ENCODE data around the gene SCYGR6. TPM values are rescaled to one million over a fixed set of nuclear protein-coding genes. Genes with fewer than 3 reads are reported as not detected.
"Not testable (repeated sequence)": the region's sequence is repeated elsewhere in the genome, so short reads cannot be mapped to it uniquely, and the experiment has no call there.

The SCYGR6 gene
- total RNA-seq, 1 experiment from 2014 or later = not detected

DNA sequence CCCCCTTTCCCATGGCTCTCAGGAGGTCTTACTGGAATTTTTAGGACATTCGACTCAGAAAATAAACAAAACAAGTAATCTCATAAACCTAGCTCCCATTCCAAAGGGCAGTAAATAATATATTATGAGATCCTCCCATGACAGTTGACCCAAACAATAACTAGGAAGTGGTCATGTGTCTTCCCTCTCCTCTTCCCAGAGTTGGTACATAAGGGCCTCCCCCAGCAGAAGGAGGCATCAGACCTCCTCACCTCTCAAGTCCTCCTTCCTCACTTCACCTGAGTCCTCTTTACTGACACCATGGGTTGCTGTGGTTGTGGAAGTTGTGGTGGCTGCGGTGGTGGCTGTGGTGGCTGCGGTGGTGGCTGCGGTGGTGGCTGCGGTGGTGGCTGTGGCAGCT, 3.5 kb upstream of the SCYGR6 start, which contains the start of gene SCYGR7:
SCYGR7 (plus strand) TSS at position 301 of the 400 bp plus-strand sequence; CDS start at position 301, 0 bp downstream.
- Mint-ChIP-seq H3K4me1 (no peaks in the 10 kb centered on the region), H3K4me3 (no peak within 1 kb of the TSS), H3K36me3 (no peaks in the 10 kb centered on the region), H3K27me3 (ENCODE audit: low read depth) (no peaks in the 10 kb centered on the region), H3K27ac (no peak within 1 kb of the TSS), H3K9me3 (no peaks in the 10 kb centered on the region)
- TF ChIP-seq ATF1 (CRISPR knock-in tag; IDR thresholded peaks at IDR 0.05) = no peak
- TF ChIP-seq GRHL2 (CRISPR knock-in tag; IDR thresholded peaks at IDR 0.05; ENCODE audit: insufficient replicate concordance, severe bottlenecking) = no peak
- no peak for TF ChIP-seq PRRX2 (CRISPR knock-in tag; IDR thresholded peaks at IDR 0.05)
- TF ChIP-seq ZNF263 (CRISPR knock-in tag; IDR thresholded peaks at IDR 0.05; ENCODE audit: low read depth) = no peak
- no peak for TF ChIP-seq MLX (CRISPR knock-in tag; IDR thresholded peaks at IDR 0.05)
- TF ChIP-seq CTCF (IDR thresholded peaks at IDR 0.05) = no peak
- TF ChIP-seq ZNF317 (CRISPR knock-in tag; IDR thresholded peaks at IDR 0.05; ENCODE audit: borderline replicate concordance, low read depth) = no peak
- no peak for TF ChIP-seq ZBTB21 (CRISPR knock-in tag; IDR thresholded peaks at IDR 0.05; ENCODE audit: borderline replicate concordance)
- TF ChIP-seq ZNF121 (CRISPR knock-in tag; IDR thresholded peaks at IDR 0.05) = no peak
- TF ChIP-seq ZNF396 (CRISPR knock-in tag; IDR thresholded peaks at IDR 0.05; ENCODE audit: borderline replicate concordance) = no peak
- TF ChIP-seq IRF2 (CRISPR knock-in tag; IDR thresholded peaks at IDR 0.05; ENCODE audit: borderline replicate concordance, low read depth) = no peak
- TF ChIP-seq, protein P1, sequence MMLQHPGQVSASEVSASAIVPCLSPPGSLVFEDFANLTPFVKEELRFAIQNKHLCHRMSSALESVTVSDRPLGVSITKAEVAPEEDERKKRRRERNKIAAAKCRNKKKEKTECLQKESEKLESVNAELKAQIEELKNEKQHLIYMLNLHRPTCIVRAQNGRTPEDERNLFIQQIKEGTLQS (CRISPR knock-in tag; conservative IDR thresholded peaks at IDR 0.05) = no peak
- ATAC-seq (no peak), DNase-seq (ENCODE audit: low spot score) (no peak)
- CTCF ChIA-PET = no interaction called here
- POLR2A ChIA-PET = no interaction called here

GRCh38 chr2:227722821-227723220, 1.7 kb downstream of the SCYGR6 start:
- H3K4me1 Mint-ChIP-seq; DNase-seq (ENCODE audit: low spot score); H3K27me3 Mint-ChIP-seq (ENCODE audit: low read depth); H3K9me3 Mint-ChIP-seq; H3K36me3 Mint-ChIP-seq; H3K4me3 Mint-ChIP-seq; POLR2A ChIA-PET; H3K27ac Mint-ChIP-seq; CTCF ChIA-PET; ATAC-seq: not testable (repeated sequence)

DNA sequence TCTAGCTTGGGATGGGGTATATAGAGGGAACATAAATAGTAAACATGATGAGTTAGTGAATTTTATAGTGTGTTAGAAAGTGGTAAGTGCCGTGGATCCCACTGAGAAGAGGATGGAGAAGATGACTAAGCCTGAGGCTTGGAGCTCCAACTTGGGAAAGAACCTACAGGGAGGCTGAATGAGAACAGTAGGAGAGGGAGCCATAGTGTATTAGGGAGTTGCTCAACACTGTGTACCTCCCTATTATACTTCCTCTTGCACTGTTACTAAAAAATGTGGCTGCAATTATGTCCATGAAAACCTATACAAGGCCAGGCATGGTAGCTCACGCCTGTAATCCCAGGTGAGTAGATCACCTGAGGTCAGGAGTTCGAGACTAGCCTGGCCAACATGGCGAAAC, 3.9 kb downstream of the SCYGR6 start:
- CTCF ChIA-PET = no interaction called here
- DNase-seq (ENCODE audit: low spot score) (no peak), ATAC-seq (no peak)
- Mint-ChIP-seq H3K9me3 (no peaks in the 10 kb centered on the region), H3K36me3 (no peaks in the 10 kb centered on the region), H3K27ac (no peak overlapping the region), H3K4me3 (no peak overlapping the region), H3K27me3 (ENCODE audit: low read depth) (0 out of 2 replicates have a peak, but pooled peaks cover 3% of the 10 kb centered on the region), H3K4me1 (peaks cover 19% of the 10 kb centered on the region)
- TF ChIP-seq, protein P2, sequence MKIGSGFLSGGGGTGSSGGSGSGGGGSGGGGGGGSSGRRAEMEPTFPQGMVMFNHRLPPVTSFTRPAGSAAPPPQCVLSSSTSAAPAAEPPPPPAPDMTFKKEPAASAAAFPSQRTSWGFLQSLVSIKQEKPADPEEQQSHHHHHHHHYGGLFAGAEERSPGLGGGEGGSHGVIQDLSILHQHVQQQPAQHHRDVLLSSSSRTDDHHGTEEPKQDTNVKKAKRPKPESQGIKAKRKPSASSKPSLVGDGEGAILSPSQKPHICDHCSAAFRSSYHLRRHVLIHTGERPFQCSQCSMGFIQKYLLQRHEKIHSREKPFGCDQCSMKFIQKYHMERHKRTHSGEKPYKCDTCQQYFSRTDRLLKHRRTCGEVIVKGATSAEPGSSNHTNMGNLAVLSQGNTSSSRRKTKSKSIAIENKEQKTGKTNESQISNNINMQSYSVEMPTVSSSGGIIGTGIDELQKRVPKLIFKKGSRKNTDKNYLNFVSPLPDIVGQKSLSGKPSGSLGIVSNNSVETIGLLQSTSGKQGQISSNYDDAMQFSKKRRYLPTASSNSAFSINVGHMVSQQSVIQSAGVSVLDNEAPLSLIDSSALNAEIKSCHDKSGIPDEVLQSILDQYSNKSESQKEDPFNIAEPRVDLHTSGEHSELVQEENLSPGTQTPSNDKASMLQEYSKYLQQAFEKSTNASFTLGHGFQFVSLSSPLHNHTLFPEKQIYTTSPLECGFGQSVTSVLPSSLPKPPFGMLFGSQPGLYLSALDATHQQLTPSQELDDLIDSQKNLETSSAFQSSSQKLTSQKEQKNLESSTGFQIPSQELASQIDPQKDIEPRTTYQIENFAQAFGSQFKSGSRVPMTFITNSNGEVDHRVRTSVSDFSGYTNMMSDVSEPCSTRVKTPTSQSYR (CRISPR knock-in tag; IDR thresholded peaks at IDR 0.05) = no peak
- TF ChIP-seq RELA (CRISPR knock-in tag; IDR thresholded peaks at IDR 0.05; ENCODE audit: borderline replicate concordance) (no peak), NFE2L1 (CRISPR knock-in tag; IDR thresholded peaks at IDR 0.05) (no peak), ZNF121 (CRISPR knock-in tag; IDR thresholded peaks at IDR 0.05) (no peak), ZNF423 (CRISPR knock-in tag; IDR thresholded peaks at IDR 0.05) (no peak), ATF6 (CRISPR knock-in tag; IDR thresholded peaks at IDR 0.05) (no peak)
- POLR2A ChIA-PET = no interaction called here
